HG02870 (cell line): ENCODE data around the gene PRICKLE4.
A peak's percentile ranks its signal among the peaks of the same experiment; 100 is the strongest.

Source experiments
- ATAC-seq: cut with Tn5 transposase; IDR thresholded peaks from one replicate; pipeline ENCODE4 v1.9.1; 2021; ENCODE audit warnings: mild to moderate bottlenecking, moderate library complexity; ENCODE audit not compliant: unreplicated experiment

The PRICKLE4 gene

GRCh38 chr6:41780551-41781365 lies at the start of gene PRICKLE4:
Gene PRICKLE4 (plus strand): TSS chr6:41780782. CDS start chr6:41783474, 2,692 bp downstream.
- ATAC-seq: no peak

GRCh38 chr6:41731561-41732086 lies 49.0 kb upstream of the PRICKLE4 start:
- no peak for ATAC-seq

GRCh38 chr6:41732149-41732548 lies 48.4 kb upstream of the PRICKLE4 start:
- ATAC-seq: no peak

GRCh38 chr6:41732591-41733359 lies 47.8 kb upstream of the PRICKLE4 start:
- peak; percentile 35 for ATAC-seq

- ATAC-seq: no peak
Measured at GRCh38 chr6:41733360-41733706, 47.2 kb upstream of the PRICKLE4 start.

- ATAC-seq: peak; percentile 31
Measured at GRCh38 chr6:41733707-41734665, 46.6 kb upstream of the PRICKLE4 start.

- peak; percentile 23 for ATAC-seq
Measured at GRCh38 chr6:41734666-41735426, 45.7 kb upstream of the PRICKLE4 start.

- ATAC-seq: peak; percentile 35
Measured at GRCh38 chr6:41735427-41736185, 45.0 kb upstream of the PRICKLE4 start, which contains the start of gene TFEB. Gene TFEB (minus strand): TSS chr6:41735608. CDS start chr6:41691213, 44,395 bp downstream.

GRCh38 chr6:41736186-41736733 lies 44.3 kb upstream of the PRICKLE4 start:
- ATAC-seq: no peak

- no peak for ATAC-seq
Measured at GRCh38 chr6:41736800-41737555, 43.6 kb upstream of the PRICKLE4 start.

GRCh38 chr6:41737591-41738130 lies 42.9 kb upstream of the PRICKLE4 start:
- ATAC-seq: no peak

- no peak for ATAC-seq
Measured at GRCh38 chr6:41739041-41739440, 41.5 kb upstream of the PRICKLE4 start.

- ATAC-seq: no peak
Measured at GRCh38 chr6:41740366-41741162, 40.0 kb upstream of the PRICKLE4 start.

- no peak for ATAC-seq
Measured at GRCh38 chr6:41741625-41742490, 38.7 kb upstream of the PRICKLE4 start.

- no peak for ATAC-seq
Measured at GRCh38 chr6:41743406-41744235, 37.0 kb upstream of the PRICKLE4 start.
